Uterus (tissue), 4 donors: ENCODE results near the gene SLC50A1. TPM values are rescaled to one million over a fixed set of nuclear protein-coding genes. Genes with fewer than 3 reads are reported as not detected.

ENCODE experiments used
- DNase-seq, 2 donors: peaks; one replicate each; pipeline ENCODE4 v3.0.0-alpha.2; 2019 to 2020
- H3K27ac ChIP-seq, 2 donors: fragments of 200-600 bp; sonication (generic); 1 replicate in 1 of 2; 2 replicates in 1 of 2; pipeline ENCODE4 v1.5.1; 2016 to 2018
- H3K27me3 ChIP-seq, 2 donors: fragments of 200-600 bp; sonication (generic); one replicate each; pipeline ENCODE4 v1.5.1; 2018 to 2019; ENCODE audit warnings: control low read depth in 1 of 2
- H3K36me3 ChIP-seq, 2 donors: fragments of 200-600 bp; sonication (generic); one replicate each; pipeline ENCODE4 v1.5.1; 2019; ENCODE audit warnings: control low read depth in 1 of 2
- H3K4me1 ChIP-seq, 2 donors: fragments of 200-600 bp; sonication (generic); one replicate each; pipeline ENCODE4 v1.5.1; 2018 to 2019; ENCODE audit warnings: control low read depth in 1 of 2
- H3K4me3 ChIP-seq, 2 donors: fragments of 200-600 bp; sonication (generic); 1 replicate in 1 of 2; 2 replicates in 1 of 2; pipeline ENCODE4 v1.5.1; 2018 to 2019; ENCODE audit warnings: mild to moderate bottlenecking in 1 of 2
- H3K9me3 ChIP-seq, 2 donors: fragments of 200-600 bp; sonication (generic); one replicate each; pipeline ENCODE4 v1.5.1; 2019; ENCODE audit warnings: control low read depth in 1 of 2
- POLR2A ChIP-seq, 2 donors: fragments of 450-650 bp; IDR thresholded peaks; one replicate each; pipeline ENCODE4 v1.6.1; 2016; ENCODE audit warnings: antibody characterized with exemption in 2 of 2, mild to moderate bottlenecking in 1 of 2, moderate library complexity in 1 of 2
- intact Hi-C: fragments of 100-400 bp; cut with DNase I; formaldehyde crosslinking; loops from one replicate; pipeline ENCODE4 v1.15.1; 2023; ENCODE audit warnings: low total_unique reads
- total RNA-seq, 4 donors: library from RNA; depleted of rRNA in 3 of 4; stranded (reverse); fragments of >200 nt in 3 of 4; gene quantifications; one replicate each; pipeline versions ENCODE4 v1.1.0 to v1.2.4, GENCODE V29; 2014 to 2023
- TF ChIP-seq, protein P1 (sequence below), 4 experiments: fragments of 200-600 bp in 2 of 4; fragments of 450-650 bp in 2 of 4; sonication (generic) in 2 of 4; IDR thresholded peaks; one replicate each; pipeline ENCODE4 v1.5.1; 2016 to 2019; ENCODE audit warnings: antibody characterized with exemption in 4 of 4, mild to moderate bottlenecking in 2 of 4, moderate library complexity in 1 of 4
- donor health status: DM: yes; HTN: yes; CAD: no.

The SLC50A1 gene
- total RNA-seq, 4 donors from 2014 or later = 0.26 to 24.0 (median 21.8) TPM

DNA sequence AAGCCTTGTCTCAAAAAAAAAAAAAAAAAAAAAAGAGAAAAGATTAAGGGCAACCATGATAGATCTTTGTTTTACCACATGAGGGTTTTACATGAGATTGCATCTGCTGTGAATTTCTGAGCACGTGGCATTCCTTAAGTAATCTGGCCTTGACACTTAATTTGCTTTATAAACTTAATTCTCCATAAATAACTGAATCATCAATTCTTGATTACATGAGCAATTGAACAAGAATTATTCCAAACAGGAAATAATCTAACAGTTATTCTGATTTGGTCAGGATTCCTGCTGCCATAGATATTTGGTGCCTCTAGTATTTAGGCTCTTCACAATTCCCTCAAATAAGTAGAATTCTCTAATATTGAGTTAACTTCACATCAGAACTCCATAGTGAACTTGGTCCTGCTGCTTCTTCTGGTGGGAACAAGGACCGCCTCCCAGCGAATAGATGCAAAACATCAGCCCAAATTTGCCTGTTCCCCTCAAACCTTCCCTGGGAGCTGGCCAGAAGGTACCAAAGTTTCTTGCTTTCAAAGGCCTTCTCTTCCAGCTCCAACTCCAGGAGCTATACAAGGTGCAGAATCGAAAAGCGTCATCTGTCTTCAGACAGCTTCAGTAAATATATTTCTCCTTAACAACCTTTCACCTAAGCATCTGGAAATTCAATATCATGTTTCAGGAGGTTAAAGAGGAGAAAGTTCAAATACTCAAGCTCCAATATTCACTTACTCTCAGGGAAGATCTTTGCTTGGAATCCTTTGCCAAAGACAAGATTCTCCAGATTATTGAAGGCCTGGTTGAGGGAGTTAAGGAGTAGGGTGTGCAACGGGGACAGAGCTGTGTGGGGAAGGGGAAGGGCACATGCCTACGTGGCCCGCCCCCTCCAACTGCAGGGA, 36.4 kb downstream of the SLC50A1 start:
- Histone ChIP-seq H3K4me3 (peak overlapping the region; percentile 79 to 90), H3K27ac (peak overlapping the region; percentile 89 to 95), H3K9me3 (no peaks in the 10 kb centered on the region), H3K4me1 (peaks cover 0 to 14% of the 10 kb centered on the region in 2 donors), H3K27me3 (no peaks in the 10 kb centered on the region), H3K36me3 (no peaks in the 10 kb centered on the region)
- TF ChIP-seq, protein P1, sequence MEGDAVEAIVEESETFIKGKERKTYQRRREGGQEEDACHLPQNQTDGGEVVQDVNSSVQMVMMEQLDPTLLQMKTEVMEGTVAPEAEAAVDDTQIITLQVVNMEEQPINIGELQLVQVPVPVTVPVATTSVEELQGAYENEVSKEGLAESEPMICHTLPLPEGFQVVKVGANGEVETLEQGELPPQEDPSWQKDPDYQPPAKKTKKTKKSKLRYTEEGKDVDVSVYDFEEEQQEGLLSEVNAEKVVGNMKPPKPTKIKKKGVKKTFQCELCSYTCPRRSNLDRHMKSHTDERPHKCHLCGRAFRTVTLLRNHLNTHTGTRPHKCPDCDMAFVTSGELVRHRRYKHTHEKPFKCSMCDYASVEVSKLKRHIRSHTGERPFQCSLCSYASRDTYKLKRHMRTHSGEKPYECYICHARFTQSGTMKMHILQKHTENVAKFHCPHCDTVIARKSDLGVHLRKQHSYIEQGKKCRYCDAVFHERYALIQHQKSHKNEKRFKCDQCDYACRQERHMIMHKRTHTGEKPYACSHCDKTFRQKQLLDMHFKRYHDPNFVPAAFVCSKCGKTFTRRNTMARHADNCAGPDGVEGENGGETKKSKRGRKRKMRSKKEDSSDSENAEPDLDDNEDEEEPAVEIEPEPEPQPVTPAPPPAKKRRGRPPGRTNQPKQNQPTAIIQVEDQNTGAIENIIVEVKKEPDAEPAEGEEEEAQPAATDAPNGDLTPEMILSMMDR (IDR thresholded peaks at IDR 0.05) = no peak
- no peak for TF ChIP-seq POLR2A (IDR thresholded peaks at IDR 0.05)
- DNase-seq = no peak
- intact Hi-C loops = loop anchor here (2.0 kb wide), 1 partner anchor 79 kb away; no protein-coding TSS in a partner anchor

DNA sequence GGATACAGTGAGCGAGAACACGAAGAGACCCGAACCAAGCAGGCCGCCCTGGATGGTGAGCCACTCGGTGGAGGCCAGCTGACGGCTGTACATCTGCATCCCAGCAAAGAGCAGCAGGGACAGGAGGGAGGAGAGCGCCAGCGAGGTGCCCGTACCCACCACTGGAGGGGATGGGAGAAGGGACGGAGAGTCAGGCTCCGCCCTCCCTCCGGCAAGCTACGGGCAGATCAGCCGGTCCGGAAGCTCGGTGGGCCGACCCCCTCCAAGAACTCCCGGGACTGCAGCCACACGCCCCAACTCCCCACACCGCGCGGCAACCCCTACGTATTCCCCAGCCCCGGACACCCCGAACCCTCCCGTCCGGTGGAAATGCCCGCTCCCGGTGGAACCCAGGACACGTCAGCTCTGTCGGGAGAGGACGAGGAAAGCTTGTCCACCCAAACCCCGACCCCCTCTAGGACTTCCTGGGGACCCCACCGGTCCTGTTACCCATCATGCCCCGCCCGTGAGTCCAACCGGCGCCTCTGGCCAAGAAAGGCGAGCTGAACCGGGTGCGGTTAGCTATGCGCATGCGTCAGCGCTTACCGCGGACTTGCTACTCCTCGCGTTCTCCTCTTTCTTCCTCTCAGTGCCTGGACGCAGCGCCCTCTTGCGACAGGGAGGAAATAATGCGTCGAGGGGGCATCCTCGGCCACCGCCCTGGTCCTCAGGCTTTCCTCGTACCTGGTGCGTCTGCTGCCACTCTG, 37.3 kb downstream of the SLC50A1 start, which contains the start of gene KRTCAP2:
TSS of gene KRTCAP2 (minus strand) at position 573 of the 746 bp plus-strand sequence. CDS start at position 493, 80 bp downstream.
- Histone ChIP-seq H3K9me3 (no peaks in the 10 kb centered on the region), H3K36me3 (no peaks in the 10 kb centered on the region), H3K4me1 (peaks cover 0 to 7% of the 10 kb centered on the region in 2 donors), H3K27ac (peak within 1 kb of the TSS; percentile 89 to 95), H3K4me3 (peak within 1 kb of the TSS; percentile 79 to 90), H3K27me3 (no peaks in the 10 kb centered on the region)
- TF ChIP-seq, protein P1 (IDR thresholded peaks at IDR 0.05) = peak; percentile 88 to 99 (median 97)
- TF ChIP-seq POLR2A (IDR thresholded peaks at IDR 0.05) = peak; percentile 48 to 67
- peak; percentile 94 to 95 for DNase-seq
- intact Hi-C loops = no loop called here

DNA sequence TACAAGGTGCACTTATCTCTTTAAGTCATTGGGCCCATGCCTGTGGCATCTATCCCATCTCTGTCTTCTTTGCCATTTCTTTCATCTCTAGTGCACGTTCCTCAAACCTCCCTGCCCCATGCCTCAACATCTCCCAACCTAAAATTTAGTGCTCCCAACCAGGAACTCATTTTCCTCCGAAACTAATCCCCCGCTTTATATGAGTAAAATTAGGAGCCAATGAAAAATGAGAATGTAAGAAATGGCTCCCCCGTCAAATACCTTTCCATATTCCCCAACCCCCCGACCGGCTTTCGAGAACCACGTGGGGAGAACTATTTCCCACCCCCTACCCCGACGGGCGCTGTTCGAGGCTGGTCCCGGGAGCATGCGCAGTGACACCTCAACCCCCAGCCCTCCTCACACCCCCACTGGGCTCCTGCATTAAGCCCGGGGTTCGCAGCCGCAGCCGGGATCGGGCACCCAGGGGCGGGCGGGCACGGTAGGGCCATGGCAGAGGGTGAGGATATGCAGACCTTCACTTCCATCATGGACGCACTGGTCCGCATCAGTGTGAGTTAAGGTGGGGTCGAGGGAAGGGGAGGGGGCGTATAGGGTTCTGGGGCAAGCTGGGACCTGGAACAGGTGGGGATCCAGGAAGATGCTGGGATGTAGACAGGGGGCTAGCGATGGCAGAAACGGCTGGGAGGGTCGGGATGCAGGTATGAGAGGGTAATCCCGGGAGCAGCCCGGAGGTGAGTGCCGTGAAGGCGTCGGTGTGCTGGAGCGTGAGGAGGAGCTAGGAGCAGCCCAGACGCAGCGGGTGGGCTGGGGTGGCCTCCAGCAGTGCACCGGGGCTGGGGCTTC, 38.0 kb downstream of the SLC50A1 start, which contains the start of gene TRIM46:
TSS of gene TRIM46 (plus strand) at position 372 of the 846 bp plus-strand sequence. CDS start at position 490, 118 bp downstream.
- intact Hi-C loops = no loop called here
- Histone ChIP-seq H3K27ac (peak within 1 kb of the TSS; percentile 89 to 95), H3K4me3 (peak within 1 kb of the TSS; percentile 79 to 90), H3K36me3 (no peaks in the 10 kb centered on the region), H3K9me3 (no peaks in the 10 kb centered on the region), H3K27me3 (no peaks in the 10 kb centered on the region), H3K4me1 (peaks cover 0 to 4% of the 10 kb centered on the region in 2 donors)
- DNase-seq = no peak
- no peak for TF ChIP-seq POLR2A (IDR thresholded peaks at IDR 0.05)
- TF ChIP-seq, protein P1 (IDR thresholded peaks at IDR 0.05) = no peak

DNA sequence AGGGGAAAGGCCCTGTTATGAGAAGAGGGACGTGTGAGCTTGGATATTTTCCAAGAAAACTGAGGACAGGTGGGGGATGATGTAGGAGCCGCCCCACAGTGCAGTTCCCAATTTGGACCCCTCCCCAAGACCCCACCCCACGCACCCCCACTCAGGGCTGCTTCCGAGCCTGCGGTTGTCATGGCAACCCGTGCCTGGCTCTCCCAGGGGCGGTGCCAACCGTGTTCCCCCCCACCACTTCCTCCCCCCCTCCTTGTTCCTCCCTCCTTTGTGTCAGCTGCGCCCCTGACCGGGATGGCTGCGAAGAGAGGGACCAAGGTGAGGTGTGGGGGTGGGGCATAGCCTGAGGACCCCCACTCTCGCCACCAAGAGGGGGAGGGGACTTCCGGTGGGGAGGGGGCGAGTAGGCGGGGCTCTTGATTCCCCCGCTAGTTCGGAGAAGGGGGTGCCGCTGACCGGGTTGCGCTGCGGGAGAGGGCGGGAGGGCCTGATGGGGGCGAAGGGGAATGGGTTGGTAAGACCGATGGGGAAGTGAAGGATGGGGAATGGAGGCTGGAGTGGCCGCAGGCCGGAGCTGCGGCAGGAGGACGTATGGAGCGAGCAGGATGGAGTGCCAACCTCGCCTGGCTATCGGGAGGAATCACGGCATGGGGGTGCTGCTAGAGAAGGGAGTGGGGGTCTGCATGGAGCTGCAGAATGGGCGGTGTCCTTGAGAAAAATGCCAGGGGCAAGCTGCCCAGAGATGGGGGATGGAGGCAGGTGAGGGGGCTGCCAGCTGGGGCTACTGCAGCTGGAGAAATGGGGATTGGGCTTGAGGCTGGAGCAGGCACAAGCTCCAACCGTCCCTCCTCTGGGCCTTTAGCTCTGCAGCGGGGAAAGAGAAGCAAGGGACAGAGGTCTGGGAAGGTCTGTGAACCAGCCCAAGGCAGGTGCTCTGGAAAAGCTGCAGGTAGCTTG, 39.0 kb downstream of the SLC50A1 start:
- no peak for DNase-seq
- TF ChIP-seq, protein P1 (IDR thresholded peaks at IDR 0.05) = no peak
- Histone ChIP-seq H3K27me3 (no peaks in the 10 kb centered on the region), H3K4me3 (peak overlapping the region; percentile 79 to 90), H3K27ac (peak overlapping the region; percentile 46 to 95), H3K9me3 (no peaks in the 10 kb centered on the region), H3K4me1 (peaks cover 0 to 4% of the 10 kb centered on the region in 2 donors), H3K36me3 (no peaks in the 10 kb centered on the region)
- intact Hi-C loops = loop anchor here (5.0 kb wide), 1 partner anchor 53 kb away; no protein-coding TSS in a partner anchor
